Esophagus muscularis mucosa (tissue), 4 donors: ENCODE measurements around the gene SORBS1. TPM values are rescaled to one million over a fixed set of nuclear protein-coding genes. Genes with fewer than 3 reads are reported as not detected.

Experiments
- DNase-seq: peaks from one replicate; pipeline ENCODE4 v3.0.0-alpha.2; 2017; ENCODE audit errors: extremely low spot score
- H3K27ac ChIP-seq, 4 donors: fragments of 200-600 bp; sonication (generic); replicated peaks in 1 of 4; 1 replicate in 3 of 4; 2 replicates in 1 of 4; pipeline ENCODE4 v1.5.1; 2016 to 2019; ENCODE audit warnings: mild to moderate bottlenecking in 1 of 4
- H3K27me3 ChIP-seq, 4 donors: fragments of 200-600 bp; sonication (generic); one replicate each; pipeline versions ENCODE4 v1.5.1 to v1.6.0; 2016 to 2019
- H3K36me3 ChIP-seq, 4 donors: fragments of 200-600 bp; sonication (generic); one replicate each; pipeline ENCODE4 v1.5.1; 2016 to 2019
- H3K4me1 ChIP-seq, 4 donors: fragments of 200-600 bp; sonication (generic); one replicate each; pipeline ENCODE4 v1.5.1; 2016 to 2019
- H3K4me3 ChIP-seq, 4 donors: fragments of 200-600 bp; sonication (generic); 1 replicate in 2 of 4; 2 replicates in 2 of 4; pipeline ENCODE4 v1.5.1; 2016 to 2019; ENCODE audit warnings: mild to moderate bottlenecking in 4 of 4, moderate library complexity in 1 of 4
- H3K9me3 ChIP-seq, 4 donors: fragments of 200-600 bp; sonication (generic); 1 replicate in 3 of 4; 2 replicates in 1 of 4; pipeline ENCODE4 v1.5.1; 2016 to 2019
- EP300 ChIP-seq: sonication (generic); formaldehyde crosslinking; IDR thresholded peaks from one replicate; pipeline ENCODE4 v1.6.1; 2017; ENCODE audit warnings: antibody characterized with exemption
- POLR2A ChIP-seq: fragments of 450-650 bp; IDR thresholded peaks from one replicate; pipeline ENCODE4 v1.6.1; 2017; ENCODE audit warnings: antibody characterized with exemption, moderate library complexity, mild to moderate bottlenecking, low read depth
- POLR2AphosphoS5 ChIP-seq, 2 donors: sonication (generic); formaldehyde crosslinking; IDR thresholded peaks; one replicate each; pipeline ENCODE4 v1.6.1; 2017; ENCODE audit warnings: antibody characterized with exemption in 2 of 2
- WGBS: methylation state at CpG from one replicate; pipeline ENCODE4 v1.1.5; 2018; 5-methylcytosine and 5-hydroxymethylcytosine counted together
- intact Hi-C: fragments of 100-400 bp; cut with DNase I; formaldehyde crosslinking; loops from one replicate; pipeline ENCODE4 v1.15.1; 2023
- total RNA-seq, 4 donors: library from RNA; depleted of rRNA; stranded (reverse); fragments of >200 nt; gene quantifications; one replicate each; pipeline versions ENCODE4 v1.1.0 to v1.2.1, GENCODE V29; 2016
- TF ChIP-seq, protein P1 (sequence below), 3 experiments: fragments of 200-600 bp in 2 of 3; fragments of 450-650 bp in 1 of 3; sonication (generic) in 2 of 3; IDR thresholded peaks; one replicate each; pipeline ENCODE4 v1.5.1; 2017 to 2019; ENCODE audit warnings: antibody characterized with exemption in 3 of 3, mild to moderate bottlenecking in 2 of 3, moderate library complexity in 1 of 3

SORBS1 gene
- total RNA-seq, 4 donors from 2014 or later: 1,569 to 2,231 (median 1,854) TPM

GRCh38 chr10:95540514-95541052 lies 20.6 kb downstream of the SORBS1 start:
- Histone ChIP-seq H3K36me3 (no peaks in the 10 kb centered on the region), H3K27ac (peak overlapping the region; percentile 91 to 97 (median 96)), H3K4me3 (peak overlapping the region; percentile 0 to 17 (median 13)), H3K27me3 (no peaks in the 10 kb centered on the region), H3K9me3 (no peaks in the 10 kb centered on the region), H3K4me1 (peaks cover 88 to 99% (median 98%) of the 10 kb centered on the region in 4 donors)
- intact Hi-C loops: no loop called here
- peak in 1 of 2 donors; percentile 13 for TF ChIP-seq POLR2AphosphoS5 (IDR thresholded peaks at IDR 0.05)
- no peak for TF ChIP-seq POLR2A
- no peak for DNase-seq
- 49% methylated on average over 2 of the region's 2 CpGs for WGBS

DNA sequence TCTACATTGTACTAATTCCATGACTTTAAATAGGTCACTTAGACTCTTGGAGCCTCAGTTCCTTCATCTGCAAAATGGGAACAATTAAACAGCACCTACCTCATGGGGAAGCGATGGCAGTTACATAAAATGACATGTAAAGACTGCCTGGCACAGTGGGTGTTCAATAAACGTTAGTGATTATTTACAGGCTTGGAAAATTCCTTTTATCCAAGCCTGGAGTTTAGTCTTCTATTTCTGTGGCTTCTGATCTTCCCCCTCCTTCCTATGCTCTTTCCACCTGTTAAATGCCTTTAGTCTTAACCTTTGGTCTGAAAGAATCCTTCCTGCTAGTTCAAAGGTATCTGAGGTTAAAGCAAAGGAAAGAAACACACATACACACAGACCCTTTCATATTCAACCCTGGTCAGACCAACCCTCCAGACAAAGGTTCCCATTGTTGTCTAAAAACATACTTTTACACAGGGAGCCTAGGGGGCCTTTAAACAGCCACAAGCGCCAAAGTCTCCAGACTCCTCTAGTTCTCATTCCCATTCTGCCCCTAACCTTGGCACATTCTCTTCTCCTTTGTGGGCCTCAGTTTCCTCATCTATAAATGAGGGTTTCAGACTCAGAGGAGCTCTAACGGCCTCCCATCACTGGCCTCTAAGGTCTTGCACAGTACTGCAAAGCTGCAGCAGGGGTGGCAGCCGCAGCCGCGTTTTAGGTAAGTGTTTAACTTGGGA lies 21.4 kb downstream of the SORBS1 start:
- no peaks in the 10 kb centered on the region for H3K36me3 ChIP-seq
- peaks cover 87 to 99% (median 98%) of the 10 kb centered on the region in 4 donors for H3K4me1 ChIP-seq
- no peaks in the 10 kb centered on the region for H3K9me3 ChIP-seq
- intact Hi-C loops: loop anchor here (10.0 kb wide), 1 partner anchor 65 kb away; no protein-coding TSS in a partner anchor
- no peaks in the 10 kb centered on the region for H3K27me3 ChIP-seq
- WGBS: 53% methylated on average over 7 of the region's 7 CpGs
- no peak for DNase-seq
- TF ChIP-seq, protein P1, sequence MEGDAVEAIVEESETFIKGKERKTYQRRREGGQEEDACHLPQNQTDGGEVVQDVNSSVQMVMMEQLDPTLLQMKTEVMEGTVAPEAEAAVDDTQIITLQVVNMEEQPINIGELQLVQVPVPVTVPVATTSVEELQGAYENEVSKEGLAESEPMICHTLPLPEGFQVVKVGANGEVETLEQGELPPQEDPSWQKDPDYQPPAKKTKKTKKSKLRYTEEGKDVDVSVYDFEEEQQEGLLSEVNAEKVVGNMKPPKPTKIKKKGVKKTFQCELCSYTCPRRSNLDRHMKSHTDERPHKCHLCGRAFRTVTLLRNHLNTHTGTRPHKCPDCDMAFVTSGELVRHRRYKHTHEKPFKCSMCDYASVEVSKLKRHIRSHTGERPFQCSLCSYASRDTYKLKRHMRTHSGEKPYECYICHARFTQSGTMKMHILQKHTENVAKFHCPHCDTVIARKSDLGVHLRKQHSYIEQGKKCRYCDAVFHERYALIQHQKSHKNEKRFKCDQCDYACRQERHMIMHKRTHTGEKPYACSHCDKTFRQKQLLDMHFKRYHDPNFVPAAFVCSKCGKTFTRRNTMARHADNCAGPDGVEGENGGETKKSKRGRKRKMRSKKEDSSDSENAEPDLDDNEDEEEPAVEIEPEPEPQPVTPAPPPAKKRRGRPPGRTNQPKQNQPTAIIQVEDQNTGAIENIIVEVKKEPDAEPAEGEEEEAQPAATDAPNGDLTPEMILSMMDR (IDR thresholded peaks at IDR 0.05): no peak
- TF ChIP-seq POLR2AphosphoS5 (IDR thresholded peaks at IDR 0.05) (peak in 1 of 2 donors; percentile 1), POLR2A (no peak), EP300 (no peak)
- peak overlapping the region in 1 of 4 donors; percentile 0 for H3K4me3 ChIP-seq
- peak overlapping the region; percentile 91 to 97 (median 96) for H3K27ac ChIP-seq

DNA sequence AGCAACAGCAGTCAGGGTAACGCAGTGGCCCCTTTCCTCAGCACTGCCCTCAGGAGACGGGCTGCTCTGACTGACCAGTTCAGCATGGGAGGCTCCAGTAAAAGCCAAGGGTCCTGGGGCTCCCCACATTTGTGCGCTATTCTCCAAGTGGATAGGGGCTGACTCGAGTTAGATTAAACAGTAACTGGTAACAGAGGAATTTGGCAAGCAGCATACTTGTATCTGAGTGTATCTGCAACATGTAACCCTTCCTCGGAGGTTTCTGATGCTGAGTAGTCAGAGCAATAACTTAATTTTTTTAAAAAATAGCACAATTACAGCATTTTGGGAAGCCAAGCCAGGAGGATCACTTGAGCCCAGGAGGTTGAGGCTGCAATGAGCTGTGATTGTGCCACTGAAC lies 22.8 kb downstream of the SORBS1 start:
- H3K4me3 ChIP-seq: no peak overlapping the region
- TF ChIP-seq POLR2A (no peak), POLR2AphosphoS5 (IDR thresholded peaks at IDR 0.05) (no peak), EP300 (no peak)
- TF ChIP-seq, protein P1 (IDR thresholded peaks at IDR 0.05): no peak
- no peaks in the 10 kb centered on the region for H3K36me3 ChIP-seq
- H3K27ac ChIP-seq: peak overlapping the region; percentile 91 to 97 (median 96)
- no peaks in the 10 kb centered on the region for H3K9me3 ChIP-seq
- H3K4me1 ChIP-seq: peaks cover 88 to 99% (median 98%) of the 10 kb centered on the region in 4 donors
- H3K27me3 ChIP-seq: no peaks in the 10 kb centered on the region
- intact Hi-C loops: loop anchor here (10.0 kb wide), 1 partner anchor 64 kb away; no protein-coding TSS in a partner anchor
- 57% methylated on average over 5 of the region's 5 CpGs for WGBS
- no peak for DNase-seq

DNA sequence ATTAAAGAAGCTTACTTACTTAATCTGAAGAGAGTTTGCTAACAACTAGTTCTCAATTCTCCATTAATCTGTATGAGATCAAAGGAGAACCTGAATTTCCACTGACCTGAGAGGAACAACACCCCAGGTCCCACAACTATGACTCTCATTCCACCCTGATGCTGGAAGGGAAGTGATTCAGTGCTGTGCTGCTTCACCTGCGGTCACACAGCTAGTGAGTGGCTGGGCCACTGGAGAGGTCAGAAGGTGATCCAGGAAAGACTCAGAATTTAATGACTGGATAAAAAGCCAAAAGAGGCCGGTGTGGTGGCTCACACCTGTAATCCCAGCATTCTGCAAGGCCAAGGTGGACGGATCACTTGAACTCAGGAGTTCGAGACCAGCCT lies 23.6 kb downstream of the SORBS1 start:
- intact Hi-C loops: loop anchor here (10.0 kb wide), 1 partner anchor 63 kb away; no protein-coding TSS in a partner anchor
- Histone ChIP-seq H3K4me3 (no peak overlapping the region), H3K4me1 (peaks cover 87 to 99% (median 98%) of the 10 kb centered on the region in 4 donors), H3K9me3 (no peaks in the 10 kb centered on the region), H3K36me3 (no peaks in the 10 kb centered on the region), H3K27me3 (no peaks in the 10 kb centered on the region), H3K27ac (peak overlapping the region; percentile 91 to 97 (median 96))
- 81% methylated on average over 4 of the region's 4 CpGs for WGBS
- DNase-seq: no peak
- TF ChIP-seq POLR2A (no peak), EP300 (no peak), POLR2AphosphoS5 (IDR thresholded peaks at IDR 0.05) (no peak)
- TF ChIP-seq, protein P1 (IDR thresholded peaks at IDR 0.05): no peak

- H3K27me3 ChIP-seq: no peaks in the 10 kb centered on the region
- H3K36me3 ChIP-seq: no peaks in the 10 kb centered on the region
- peak overlapping the region; percentile 91 to 97 (median 96) for H3K27ac ChIP-seq
- H3K4me1 ChIP-seq: peaks cover 88 to 99% (median 98%) of the 10 kb centered on the region in 4 donors
- TF ChIP-seq EP300 (no peak), POLR2AphosphoS5 (IDR thresholded peaks at IDR 0.05) (peak; percentile 64 to 80)
- TF ChIP-seq, protein P1 (IDR thresholded peaks at IDR 0.05): no peak
- intact Hi-C loops: loop anchor here (10.0 kb wide), 1 partner anchor 62 kb away; no protein-coding TSS in a partner anchor
- WGBS: 67% methylated on average over 8 of the region's 8 CpGs
- DNase-seq: no peak
- H3K4me3 ChIP-seq: no peak overlapping the region
- H3K9me3 ChIP-seq: no peaks in the 10 kb centered on the region
These were observed 24.2 kb downstream of the SORBS1 start for GRCh38 chr10:95536894-95537541.
